CD4-positive, alpha-beta T cell treated with Interleukin-21 for 1 hour (primary cell): ENCODE measurements around the gene CD6.
A peak's percentile ranks its signal among the peaks of the same experiment; 100 is the strongest.

Experiments
- DNase-seq: peaks from one replicate; pipeline ENCODE4 v3.0.0-alpha.2; 2020

CD6 gene

DNA sequence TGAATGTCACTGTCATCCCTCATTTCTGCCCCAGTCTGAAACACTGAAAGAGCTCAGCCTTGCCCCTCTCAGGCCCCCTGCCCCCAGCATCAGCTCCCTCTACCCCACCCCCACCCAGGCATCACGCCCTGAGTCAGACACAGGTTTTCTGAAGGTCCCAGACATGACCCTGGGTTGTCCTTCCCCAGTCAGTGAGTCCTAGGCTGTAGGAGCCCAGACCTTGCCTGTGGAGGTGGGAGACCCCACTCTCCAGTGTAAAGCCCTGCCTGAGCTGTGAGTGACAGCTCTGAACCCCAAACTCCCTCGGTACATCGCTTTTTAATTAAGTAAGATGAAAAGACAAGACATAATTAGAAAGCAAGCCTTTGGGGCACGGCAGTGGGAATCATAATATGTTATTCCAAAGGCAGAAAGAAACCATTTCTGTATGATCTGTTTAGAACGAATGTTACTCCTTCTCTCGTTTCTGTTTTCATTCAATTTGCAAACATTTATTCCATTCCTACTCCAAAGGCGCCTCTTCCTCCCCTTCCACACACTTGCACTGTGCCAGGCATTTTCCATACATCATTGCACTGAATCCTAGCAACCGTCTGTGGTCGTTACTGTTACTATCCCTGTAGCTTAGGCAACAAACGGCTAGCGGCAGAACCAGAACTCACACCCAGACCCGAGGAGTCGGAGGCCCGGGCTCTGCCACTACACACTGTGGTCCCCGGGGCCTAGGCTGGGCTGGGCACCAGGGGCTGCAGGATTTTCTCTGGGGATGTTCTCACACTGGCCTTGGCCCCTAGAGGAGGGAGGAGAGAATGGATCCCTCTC lies 63.4 kb downstream of the CD6 start:
- no peak for DNase-seq

- DNase-seq: no peak
These were observed 64.0 kb downstream of the CD6 start for GRCh38 chr11:61035526-61035835.

DNA sequence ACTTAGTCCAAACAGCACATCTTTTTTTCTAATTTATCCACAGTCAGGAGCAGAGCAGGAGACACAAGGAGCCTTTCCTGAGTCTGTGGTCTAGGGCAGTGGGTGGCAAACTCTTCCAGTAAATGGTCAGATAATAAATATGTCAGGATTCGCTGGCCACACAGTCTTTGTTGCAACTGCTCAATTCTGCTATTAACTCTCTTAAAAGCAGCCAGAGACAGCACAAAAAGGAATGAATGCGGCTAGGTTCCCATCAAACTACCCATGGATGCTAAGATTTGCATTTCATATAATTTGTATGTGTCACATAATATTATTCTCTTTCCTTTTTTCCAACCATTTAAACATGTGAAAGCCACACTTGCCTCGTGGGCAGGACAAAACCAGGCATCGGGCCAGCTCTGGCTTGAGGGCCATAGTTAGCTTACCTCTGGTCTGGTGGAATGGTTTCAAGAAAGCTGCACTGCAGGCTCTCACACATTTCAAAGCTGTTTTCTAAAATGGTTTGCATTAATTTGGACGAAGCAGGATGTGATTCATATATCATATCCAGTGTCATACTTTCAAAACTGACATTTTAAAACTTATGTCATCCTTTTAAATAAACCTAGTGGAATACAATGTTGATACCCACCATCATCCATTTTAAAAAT lies 66.1 kb downstream of the CD6 start:
- no peak for DNase-seq

GRCh38 chr11:61039916-61040315 lies 68.4 kb downstream of the CD6 start:
- no peak for DNase-seq

GRCh38 chr11:61041755-61042518 lies 70.5 kb downstream of the CD6 start:
- peak; percentile 90 for DNase-seq

- DNase-seq: no peak
These were observed 71.1 kb downstream of the CD6 start for GRCh38 chr11:61042537-61042936.

GRCh38 chr11:61042961-61043540 lies 71.6 kb downstream of the CD6 start:
- DNase-seq: peak; percentile 81

- DNase-seq: no peak
These were observed 73.8 kb downstream of the CD6 start for GRCh38 chr11:61045271-61045670.

GRCh38 chr11:61046833-61047232 lies 75.4 kb downstream of the CD6 start:
- no peak for DNase-seq

GRCh38 chr11:61048368-61049062 lies 77.0 kb downstream of the CD6 start:
- no peak for DNase-seq

DNA sequence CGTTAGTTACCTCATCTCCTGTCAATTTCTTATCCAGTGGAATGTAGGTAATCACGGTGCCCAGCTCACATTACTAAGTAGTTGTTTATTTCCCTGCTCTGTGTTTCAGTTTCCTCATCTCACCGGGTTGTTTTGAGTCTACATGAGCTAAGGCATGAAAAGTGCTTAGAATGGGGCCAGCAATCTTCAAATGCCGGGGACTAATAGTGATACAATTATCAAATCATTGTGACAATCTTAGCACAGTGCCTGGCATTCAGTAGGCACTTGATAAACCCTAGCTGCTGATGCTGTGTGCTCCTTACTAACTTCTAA lies 77.5 kb downstream of the CD6 start:
- DNase-seq: no peak

DNA sequence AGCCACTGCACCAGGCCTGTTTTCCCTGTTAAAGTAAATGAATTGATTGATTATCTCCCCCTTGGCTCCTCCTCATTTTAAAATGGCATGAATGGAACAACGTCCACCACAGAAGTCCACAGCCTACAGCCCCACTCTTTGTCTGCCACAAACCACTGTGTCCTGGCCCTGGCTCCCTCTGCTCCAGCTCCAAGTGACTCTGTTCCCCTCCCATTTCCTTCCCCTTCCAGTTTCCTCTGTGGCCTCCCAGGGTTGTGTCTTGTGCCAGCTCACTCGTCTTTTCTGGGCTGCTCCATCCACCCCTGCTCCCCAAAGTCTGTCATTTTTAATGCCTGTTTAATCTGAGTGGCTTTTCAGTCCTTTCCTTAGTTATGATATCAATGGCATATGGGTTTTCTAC lies 78.4 kb downstream of the CD6 start:
- DNase-seq: no peak

- no peak for DNase-seq
These were observed 80.9 kb downstream of the CD6 start for GRCh38 chr11:61052182-61052972.

DNA sequence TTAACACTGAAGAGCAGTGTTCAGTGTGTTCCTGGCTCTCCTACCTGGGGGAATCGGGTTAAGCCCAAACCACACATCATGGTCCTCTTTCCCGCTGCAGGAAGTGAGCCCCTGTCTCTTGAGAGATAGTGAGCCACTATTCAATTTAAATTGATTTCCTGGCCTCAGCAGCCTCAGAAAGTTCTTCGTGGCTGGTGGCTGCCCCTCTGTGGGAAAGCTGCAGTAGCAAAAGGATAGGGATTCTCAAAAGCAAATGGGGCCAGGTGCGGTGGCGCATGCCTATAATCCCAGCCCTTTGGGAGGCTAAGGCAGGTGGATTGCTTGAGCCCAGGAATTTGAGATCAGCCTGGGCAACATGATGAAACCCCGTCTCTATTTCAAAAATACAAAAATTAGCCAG lies 81.7 kb downstream of the CD6 start:
- DNase-seq: no peak

DNA sequence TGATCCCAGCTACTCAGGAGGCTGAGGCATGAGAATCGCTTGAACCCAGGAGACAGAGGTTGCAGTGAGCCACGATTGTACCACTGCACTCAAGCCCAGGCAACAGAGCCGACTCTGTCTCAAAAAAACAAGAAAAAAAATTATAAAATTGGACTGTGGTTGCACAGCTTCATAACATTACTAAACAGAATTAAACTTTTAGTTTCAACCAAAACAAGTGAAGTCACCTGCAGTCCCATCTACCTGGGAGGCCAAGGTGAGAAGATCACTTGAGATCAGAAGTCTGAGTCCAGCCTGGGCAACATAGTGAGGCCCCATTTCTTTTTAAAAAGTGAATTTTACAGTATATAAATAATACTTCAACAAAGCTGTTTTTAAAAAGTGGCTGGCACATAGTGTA lies 83.0 kb downstream of the CD6 start:
- DNase-seq: no peak

DNA sequence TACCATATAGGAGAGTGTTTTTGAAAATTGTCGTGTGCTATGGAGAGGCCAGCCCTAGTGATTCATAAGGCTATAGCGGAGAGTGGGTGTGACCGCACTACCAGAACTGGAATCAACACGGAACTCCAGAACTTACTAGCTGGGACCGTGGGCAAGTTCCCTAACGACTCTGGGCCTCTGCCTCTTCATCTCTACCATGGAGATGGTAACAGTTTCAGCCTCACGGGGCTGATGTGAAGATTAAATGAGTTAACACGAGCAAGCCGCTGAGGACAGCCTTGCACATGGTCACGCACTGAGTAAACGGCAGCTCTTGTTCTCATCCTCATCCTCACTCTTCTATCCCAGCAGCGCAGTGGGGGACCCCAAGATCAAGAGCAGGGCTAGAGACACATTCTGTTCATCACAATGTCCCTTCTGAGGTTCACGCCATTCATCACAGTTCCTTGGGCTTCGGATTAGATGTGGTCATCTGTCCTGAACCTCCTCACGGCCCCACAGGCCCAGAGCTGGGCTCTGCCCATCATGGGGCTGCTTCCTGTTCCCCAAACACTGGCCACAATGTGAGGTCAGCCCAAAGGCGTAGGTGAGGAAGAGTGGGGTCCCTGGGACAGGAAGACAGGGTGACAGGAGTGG lies 83.6 kb downstream of the CD6 start:
- DNase-seq: no peak

GRCh38 chr11:61055776-61056175 lies 84.3 kb downstream of the CD6 start:
- DNase-seq: no peak

DNA sequence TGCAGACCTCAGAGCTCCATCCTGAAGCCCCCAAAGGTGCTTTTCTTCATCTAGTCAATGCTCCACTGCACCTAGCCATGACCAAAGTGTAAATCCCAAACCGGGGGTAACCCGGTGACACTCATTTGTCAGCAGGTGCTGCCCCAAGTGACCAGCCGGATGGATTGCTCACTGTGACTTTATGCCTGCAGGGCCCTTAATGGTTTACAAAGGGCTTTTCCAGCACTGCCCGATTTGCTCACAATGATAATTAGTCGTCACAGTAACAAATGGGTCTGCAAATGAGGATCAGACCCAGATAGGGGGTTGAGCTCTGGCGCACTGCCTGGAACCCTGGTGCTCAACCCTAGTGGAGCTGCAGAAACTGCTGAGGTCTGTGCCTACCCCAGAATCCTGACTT lies 85.1 kb downstream of the CD6 start:
- DNase-seq: no peak

- no peak for DNase-seq
These were observed 85.5 kb downstream of the CD6 start for GRCh38 chr11:61056981-61057380.

DNA sequence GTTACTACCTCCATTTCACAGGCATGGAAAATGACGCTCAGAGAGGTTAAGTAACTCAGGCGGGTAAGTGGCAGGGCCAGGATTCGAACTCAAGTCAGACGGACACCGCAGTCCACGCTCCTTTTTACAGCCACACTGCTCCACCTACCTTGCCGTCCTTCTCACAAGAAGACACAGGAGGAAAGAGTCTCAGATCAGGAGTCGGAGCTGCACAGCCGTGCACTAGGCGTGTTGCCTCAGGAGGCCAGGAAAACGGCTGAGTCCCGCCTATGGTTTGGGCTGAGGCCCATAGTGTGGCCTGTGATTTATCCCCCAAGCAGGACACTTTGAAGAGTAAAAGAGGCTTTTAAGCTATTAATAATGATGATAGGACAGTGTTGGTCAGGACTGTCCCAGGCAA lies 86.1 kb downstream of the CD6 start:
- no peak for DNase-seq

DNA sequence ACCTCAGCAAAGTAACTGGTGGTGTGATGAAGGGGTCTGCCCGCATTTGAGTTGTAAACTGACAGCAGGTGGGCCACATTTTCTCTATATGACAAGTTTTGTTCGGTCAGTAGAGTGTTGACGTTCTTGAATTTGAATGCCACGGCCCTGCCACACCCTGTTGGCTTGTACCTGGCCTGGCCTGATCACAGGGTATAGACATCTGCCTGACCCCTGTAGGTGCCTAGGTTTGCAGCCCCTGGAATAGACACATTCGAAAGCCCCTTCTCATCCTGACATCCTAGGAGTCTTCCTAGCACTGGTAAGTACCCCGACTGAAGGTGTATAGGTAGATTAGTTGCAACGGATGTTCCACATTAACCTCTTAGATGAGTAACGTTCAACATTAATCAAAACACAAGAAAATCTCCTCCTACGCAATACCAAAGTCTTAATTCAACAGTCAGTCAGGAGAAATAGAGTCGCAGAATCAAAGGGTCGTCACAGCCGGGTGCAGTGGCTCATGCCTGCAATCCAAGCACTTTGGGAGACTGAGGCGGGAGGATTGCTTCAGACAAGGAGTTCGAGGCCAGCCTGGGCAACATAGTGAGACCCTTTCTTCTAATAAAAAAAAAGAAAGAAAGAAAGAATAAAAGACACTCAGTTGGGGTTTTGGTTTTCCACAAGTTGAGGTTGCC lies 87.2 kb downstream of the CD6 start:
- no peak for DNase-seq
